K562 (cell line): Measurements from ENCODE around the gene ARHGEF6. TPM values are rescaled to one million over a fixed set of nuclear protein-coding genes. Genes with fewer than 3 reads are reported as not detected.

ENCODE experiments used
- CCAR2 ChIP-seq: fragments of 200-400 bp; formaldehyde crosslinking; IDR thresholded peaks from 2 replicates; pipeline ENCODE4 v1.6.1; 2017; ENCODE audit warnings: mild to moderate bottlenecking, low read depth, low read length
- CHD2 ChIP-seq: IDR thresholded peaks from 2 replicates; pipeline ENCODE4 v1.6.1; 2011; ENCODE audit warnings: low read depth, low read length
- EHMT2 ChIP-seq: fragments of 450-650 bp; IDR thresholded peaks from 2 replicates; pipeline ENCODE4 v1.6.1; 2018; ENCODE audit warnings: antibody characterized with exemption
- FOXP4 ChIP-seq: sonication (generic); formaldehyde crosslinking; IDR thresholded peaks from 2 replicates; pipeline ENCODE4 v1.8.0; 2022; ENCODE audit warnings: mild to moderate bottlenecking, missing genetic modification reagents, borderline replicate concordance
- JUN ChIP-seq, 2 experiments: sonication (generic) in 1 of 2; formaldehyde crosslinking in 1 of 2; IDR thresholded peaks; 2 replicates each; pipeline versions ENCODE4 v1.6.1 to v1.8.0; 2012 to 2022; ENCODE audit warnings: borderline replicate concordance in 2 of 2, mild to moderate bottlenecking in 2 of 2, improper control_type of control experiment in 1 of 2, low read depth in 1 of 2, low read length in 1 of 2, missing genetic modification reagents in 1 of 2
- MCM2 ChIP-seq: fragments of 450-650 bp; IDR thresholded peaks from 2 replicates; pipeline ENCODE4 v1.6.1; 2017; ENCODE audit warnings: low read depth, mild to moderate bottlenecking
- NFIC ChIP-seq: fragments of 450-650 bp; IDR thresholded peaks from 2 replicates; pipeline ENCODE4 v1.6.1; 2017; ENCODE audit warnings: mild to moderate bottlenecking, inconsistent platforms
- PKNOX1 ChIP-seq: fragments of 450-650 bp; IDR thresholded peaks from 2 replicates; pipeline ENCODE4 v1.6.1; 2016
- PYGO2 ChIP-seq: fragments of 450-650 bp; IDR thresholded peaks from 2 replicates; pipeline ENCODE4 v1.6.1; 2016; ENCODE audit warnings: mild to moderate bottlenecking, missing genetic modification characterization, moderate library complexity, missing compliant biosample characterization
- RAD51 ChIP-seq: fragments of 450-650 bp; IDR thresholded peaks from 2 replicates; pipeline ENCODE4 v1.7.1; 2016; ENCODE audit warnings: low read depth, mild to moderate bottlenecking, borderline replicate concordance
- RBFOX2 ChIP-seq: fragments of 200-400 bp; formaldehyde crosslinking; IDR thresholded peaks from 2 replicates; pipeline ENCODE4 v1.6.1; 2017; ENCODE audit warnings: low read depth, mild to moderate bottlenecking, low read length, moderate library complexity
- RFX7 ChIP-seq: fragments of 250-450 bp; sonication (Bioruptor Pico); IDR thresholded peaks from 2 replicates; pipeline ENCODE4 v1.5.1; 2021; ENCODE audit warnings: mild to moderate bottlenecking
- SIX5 ChIP-seq, 2 experiments: IDR thresholded peaks; 2 replicates each; pipeline ENCODE4 v1.6.1; 2011; ENCODE audit warnings: low read length in 2 of 2, borderline replicate concordance in 1 of 2, low read depth in 1 of 2, mild to moderate bottlenecking in 1 of 2, moderate library complexity in 1 of 2; ENCODE audit not compliant: insufficient read depth in 1 of 2
- SLC30A9 ChIP-seq: fragments of 250-450 bp; sonication (Bioruptor Pico); IDR thresholded peaks from 2 replicates; pipeline ENCODE4 v1.8.0; 2022; ENCODE audit warnings: mild to moderate bottlenecking, moderate library complexity
- ZNF140 ChIP-seq: fragments of 250-450 bp; sonication (Bioruptor Pico); IDR thresholded peaks from 2 replicates; pipeline ENCODE4 v1.8.0; 2021; ENCODE audit warnings: moderate library complexity, mild to moderate bottlenecking, inconsistent platforms
- ZNF445 ChIP-seq: fragments of 250-450 bp; sonication (Bioruptor Pico); IDR thresholded peaks from 2 replicates; pipeline ENCODE4 v1.4.0; 2020; ENCODE audit warnings: low read depth, mild to moderate bottlenecking, moderate library complexity
- polyA plus RNA-seq, 8 experiments: library from polyadenylated mRNA; depleted of rRNA in 4 of 8; stranded (reverse) in 5 of 8; unstranded in 3 of 8; fragments of >200 nt; fragmentation: Nextera tagmentation in 2 of 8; fragmentation: Illumina TruSeq in 1 of 8; extraction: Ambion mirVana in 2 of 8; extraction: Trizol in 1 of 8; gene quantifications; 2 replicates each; pipeline versions ENCODE4 v1.2.1 to v1.2.3, GENCODE V29; 2011 to 2014; ENCODE audit warnings: inconsistent platforms in 1 of 8, missing spikeins in 1 of 8
- total RNA-seq, 7 experiments: library from RNA; depleted of rRNA in 6 of 7; stranded (reverse); fragments of >200 nt in 6 of 7; fragmentation: Illumina TruSeq in 2 of 7; extraction: Trizol in 2 of 7; gene quantifications; 2 replicates each; pipeline versions ENCODE4 v1.2.1 to v1.2.3, GENCODE V29; 2011 to 2021; ENCODE audit warnings: low replicate concordance in 1 of 7

The ARHGEF6 gene
- total and polyA plus RNA-seq, 9 of the 15 experiments (the other 6 are each of a cell fraction or from before 2014, with no cell fraction given): 2.9 to 22.1 (median 13.3) TPM

DNA sequence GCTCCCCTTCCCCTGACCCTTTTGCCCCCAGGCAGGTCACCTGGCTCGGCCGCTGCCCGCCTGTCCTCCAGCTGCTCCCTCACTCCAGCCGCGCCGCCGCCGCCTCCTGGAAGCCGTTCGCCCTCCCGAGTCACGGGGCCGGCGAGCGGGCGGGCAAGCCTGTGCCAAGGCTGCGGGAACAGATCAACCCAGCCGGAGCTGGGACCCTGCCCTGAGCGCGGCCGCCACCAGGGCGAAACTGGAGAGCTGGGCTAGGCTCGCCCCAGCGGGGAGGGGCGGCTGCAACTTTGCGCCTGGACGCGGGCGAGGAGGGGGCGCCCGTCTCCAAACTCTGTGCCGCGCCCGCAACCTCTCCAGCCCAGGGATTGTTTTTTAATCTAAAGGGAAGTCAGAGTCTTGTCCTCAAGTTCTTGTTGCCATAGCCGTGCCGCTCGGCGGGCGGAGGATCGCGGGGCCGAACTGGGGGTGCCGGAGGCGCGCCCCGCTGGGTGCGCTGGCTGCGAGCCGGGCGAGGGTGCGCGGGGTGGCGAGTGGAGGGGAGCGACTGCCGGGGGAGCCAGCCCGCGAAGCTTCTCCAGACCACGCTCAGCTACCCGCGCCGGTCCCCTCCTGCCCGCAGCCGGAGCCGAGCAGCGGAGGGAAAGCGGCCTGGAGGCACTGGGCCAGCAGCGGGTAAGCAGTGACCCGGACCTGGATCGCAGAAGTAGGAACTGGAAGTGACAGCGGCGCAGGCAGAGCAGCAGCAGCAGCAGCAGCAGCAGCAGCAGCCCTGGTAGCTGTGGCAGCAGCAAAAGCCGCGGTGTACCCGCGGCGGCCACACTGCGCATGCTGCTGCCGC lies 13.4 kb downstream of the ARHGEF6 start (continued):
- TF ChIP-seq CCAR2: no peak
- TF ChIP-seq RAD51: no peak
- no peak for TF ChIP-seq ZNF140
- TF ChIP-seq NFIC: peak; percentile 28
- no peak for TF ChIP-seq JUN (IDR thresholded peaks at IDR 0.05; ENCODE audit: borderline replicate concordance, low read depth, low read length)
- no peak for TF ChIP-seq JUN (CRISPR knock-in tag; IDR thresholded peaks at IDR 0.05; ENCODE audit: borderline replicate concordance)
- no peak for TF ChIP-seq PKNOX1
- TF ChIP-seq SLC30A9: no peak
- no peak for TF ChIP-seq PYGO2 (tag)
- no peak for TF ChIP-seq MCM2
- TF ChIP-seq RFX7: no peak
- TF ChIP-seq FOXP4 (CRISPR knock-in tag): no peak
- TF ChIP-seq CHD2: no peak
- no peak for TF ChIP-seq EHMT2
- TF ChIP-seq SIX5 (IDR thresholded peaks at IDR 0.05; ENCODE audit: borderline replicate concordance in 1 of 2, insufficient read depth in 1 of 2, low read depth in 1 of 2, low read length in 2 of 2): no peak
- TF ChIP-seq RBFOX2: peak; percentile 81
- no peak for TF ChIP-seq ZNF445 (CRISPR knock-in tag)
